HG02610 (cell line): ENCODE data around the gene KCNMB2.

Experiments used
- ATAC-seq: cut with Tn5 transposase; IDR thresholded peaks from one replicate; pipeline ENCODE4 v1.9.1; 2021; ENCODE audit warnings: mild to moderate bottlenecking, moderate library complexity; ENCODE audit not compliant: unreplicated experiment

The KCNMB2 gene

DNA sequence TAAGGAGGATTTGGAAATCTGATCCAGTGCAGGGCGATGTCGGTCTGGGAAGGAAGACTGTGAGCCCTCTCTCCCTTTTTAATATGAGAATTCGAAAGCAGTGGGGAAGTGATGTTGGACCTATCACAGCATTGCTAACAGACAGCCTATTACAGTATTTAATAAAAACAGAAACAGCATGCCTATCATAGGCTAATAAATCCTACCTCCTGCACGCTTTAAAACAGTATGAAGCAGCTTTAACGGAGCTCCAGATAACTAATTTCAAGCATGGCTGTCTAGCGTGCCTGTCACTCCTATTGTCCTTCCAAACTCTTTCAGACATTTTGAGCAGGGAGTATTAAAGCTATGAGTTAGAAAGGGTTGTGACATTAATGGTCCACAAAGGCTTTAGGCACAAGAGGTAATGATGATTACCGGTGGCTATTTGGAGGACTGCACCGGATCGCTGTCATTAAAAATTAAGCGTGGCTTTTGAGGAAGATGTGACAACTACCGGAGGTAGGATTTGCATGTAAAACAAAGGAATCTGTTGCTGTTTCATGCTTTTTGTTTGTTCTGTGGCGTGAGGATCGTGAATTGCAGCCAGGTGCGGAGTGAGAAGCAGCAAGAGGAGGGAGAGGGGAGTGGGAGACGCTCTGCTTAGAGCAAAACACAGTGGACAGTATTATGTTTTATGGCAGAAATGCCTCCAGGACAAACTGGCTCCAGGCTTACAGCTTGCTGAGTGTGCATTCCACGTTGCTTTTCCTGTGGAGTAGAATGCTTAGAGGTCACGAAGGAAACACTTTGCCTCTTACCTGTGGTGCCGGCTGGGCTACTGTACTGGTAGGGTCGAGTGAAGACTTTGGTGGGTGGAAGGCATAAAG is at the start of gene KCNMB2:
Gene KCNMB2, plus strand, starts transcription at position 226 of the 869 bp plus-strand sequence.
- ATAC-seq, result no peak

DNA sequence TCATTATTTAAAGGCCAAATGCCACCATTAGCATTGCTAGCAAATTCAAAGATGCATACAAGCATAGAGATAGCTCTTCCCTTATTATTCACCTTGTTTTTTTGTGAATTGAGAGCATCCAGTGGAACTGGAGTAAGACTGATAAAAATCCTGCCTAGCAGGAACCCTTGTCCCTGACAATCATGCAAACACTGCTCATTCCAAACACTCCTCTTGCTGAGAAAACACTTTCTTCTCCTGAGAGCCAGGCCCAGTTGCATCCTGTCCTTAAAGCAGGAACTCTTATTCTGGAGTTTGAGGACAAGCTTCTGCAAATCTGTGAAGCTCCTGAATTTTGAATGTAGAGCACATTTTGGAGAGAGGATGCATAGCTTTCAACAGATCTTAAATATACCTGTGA is 49.3 kb upstream of the KCNMB2 start:
- ATAC-seq, result no peak

- no peak for ATAC-seq
Observed at GRCh38 chr3:178487752-178488151, 48.5 kb upstream of the KCNMB2 start.

GRCh38 chr3:178491751-178492150 is 44.5 kb upstream of the KCNMB2 start:
- no peak for ATAC-seq

DNA sequence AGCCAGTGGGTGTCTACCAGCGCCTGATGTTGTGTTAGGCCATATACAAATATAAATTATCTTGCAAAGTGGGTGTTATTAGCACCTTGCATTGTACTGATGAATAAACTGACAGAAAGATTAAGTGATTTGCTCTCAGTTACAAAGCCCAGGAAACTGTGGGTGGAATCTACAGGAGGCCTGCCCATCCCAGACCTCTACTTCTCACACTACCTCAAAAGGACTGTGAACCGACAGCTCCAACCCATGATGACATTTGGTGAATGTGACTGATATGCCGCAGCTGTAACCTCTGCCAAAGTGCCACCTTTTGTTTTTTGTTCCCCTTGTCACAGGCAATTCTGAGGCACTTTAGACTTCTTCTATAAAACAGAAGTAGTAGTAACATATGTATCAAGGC is 43.7 kb upstream of the KCNMB2 start:
- ATAC-seq, result no peak

GRCh38 chr3:178494386-178494785 is 41.9 kb upstream of the KCNMB2 start:
- no peak for ATAC-seq

DNA sequence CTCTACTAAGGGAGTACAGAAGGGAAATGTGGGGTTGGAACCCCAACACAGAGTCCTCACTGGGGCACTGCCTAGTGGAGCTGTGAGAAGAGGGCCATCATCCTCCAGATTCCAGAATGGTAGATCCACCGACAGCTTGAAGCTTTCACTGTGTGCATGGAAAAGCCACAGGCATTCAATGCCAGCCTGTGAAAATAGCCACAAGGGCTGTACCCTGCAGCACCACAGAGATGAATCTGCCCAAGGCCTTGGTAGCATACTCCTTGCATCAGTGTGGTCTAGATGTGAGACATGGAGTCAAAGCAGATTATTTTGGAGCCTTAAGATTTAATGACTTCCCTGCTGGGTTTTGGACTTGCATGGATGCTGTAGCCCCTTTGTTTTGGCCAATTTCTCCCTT is 39.3 kb upstream of the KCNMB2 start:
- no peak for ATAC-seq

- no peak for ATAC-seq
Observed at GRCh38 chr3:178498871-178499270, 37.4 kb upstream of the KCNMB2 start.

DNA sequence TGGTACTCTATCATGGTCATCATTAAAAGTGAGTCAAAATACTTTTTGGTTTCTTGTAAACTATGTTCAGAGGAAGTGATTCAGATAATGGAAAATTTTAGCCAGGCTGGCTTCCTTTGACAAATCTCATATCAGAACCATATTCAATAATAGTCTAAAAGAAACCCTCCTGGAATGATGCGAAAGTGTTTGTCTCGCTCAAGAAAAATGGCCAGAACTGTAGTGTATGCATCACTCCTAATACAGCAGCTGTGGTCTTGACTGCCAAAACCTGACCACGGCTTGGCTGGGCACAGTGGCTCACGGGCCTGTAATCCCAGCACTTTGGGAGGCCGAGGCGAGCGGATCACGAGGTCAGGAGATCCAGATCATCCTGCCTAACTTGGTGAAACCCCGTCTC is 35.6 kb upstream of the KCNMB2 start:
- no peak for ATAC-seq

GRCh38 chr3:178504128-178504527 is 32.1 kb upstream of the KCNMB2 start:
- ATAC-seq, result no peak

- ATAC-seq, result no peak
Observed at GRCh38 chr3:178505832-178506231, 30.4 kb upstream of the KCNMB2 start.

- ATAC-seq, result no peak
Observed at GRCh38 chr3:178507507-178508442, 28.5 kb upstream of the KCNMB2 start.

GRCh38 chr3:178508443-178508825 is 27.8 kb upstream of the KCNMB2 start:
- ATAC-seq, result no peak

DNA sequence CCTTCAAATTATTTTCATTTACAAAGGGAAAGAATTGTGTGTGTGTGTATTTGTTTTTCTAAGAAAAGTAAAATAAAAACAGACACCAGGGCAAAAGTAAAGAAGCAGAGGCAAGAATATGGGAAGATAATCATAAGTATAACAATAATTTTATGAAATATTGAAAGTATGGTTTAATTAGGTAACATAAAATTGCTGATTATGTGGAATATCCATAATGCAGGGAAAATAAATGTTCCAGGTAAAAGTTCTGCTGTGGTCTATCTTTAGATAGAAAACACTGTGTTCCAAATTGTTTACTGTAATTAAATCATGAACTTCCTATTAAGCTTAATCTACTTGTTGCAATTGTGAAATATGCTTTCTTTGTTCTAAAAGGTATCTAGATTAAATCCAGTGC is 25.7 kb upstream of the KCNMB2 start:
- ATAC-seq, result no peak

GRCh38 chr3:178512647-178513046 is 23.6 kb upstream of the KCNMB2 start:
- no peak for ATAC-seq

GRCh38 chr3:178513546-178514380 is 22.5 kb upstream of the KCNMB2 start:
- no peak for ATAC-seq

GRCh38 chr3:178514401-178514800 is 21.8 kb upstream of the KCNMB2 start:
- no peak for ATAC-seq

- ATAC-seq, result peak; percentile 32
Observed at GRCh38 chr3:178515076-178515744, 21.0 kb upstream of the KCNMB2 start.

DNA sequence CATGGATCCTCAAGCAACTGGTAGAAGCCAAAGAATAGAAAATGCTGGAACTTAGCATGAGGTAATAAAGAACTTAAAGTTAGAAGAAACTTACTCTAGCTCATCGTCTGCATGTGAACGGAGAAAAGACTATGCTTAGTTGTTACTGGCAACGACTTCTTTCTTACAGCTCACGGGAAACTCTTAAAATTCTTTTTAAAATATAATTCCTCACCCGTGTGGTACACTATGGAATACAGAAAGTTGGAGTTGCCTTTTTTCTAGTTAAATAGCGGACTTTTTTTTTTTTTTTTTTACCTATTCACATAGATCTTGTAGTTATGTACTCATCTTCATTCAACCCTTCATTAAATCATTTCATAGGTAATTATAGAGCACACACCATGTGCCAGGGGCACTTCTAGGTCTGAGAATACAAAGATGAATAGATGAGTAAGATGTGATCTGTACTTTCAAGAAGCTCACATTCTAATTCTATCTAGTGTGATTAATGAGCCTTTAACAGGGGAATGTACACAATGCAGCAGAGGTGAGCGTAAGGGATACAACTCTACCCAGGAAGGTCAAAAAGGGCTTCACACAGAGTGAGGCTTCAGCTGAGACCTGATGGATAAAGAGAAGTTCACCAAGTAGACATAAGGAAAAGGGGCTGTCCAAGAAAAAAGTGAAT is 18.4 kb upstream of the KCNMB2 start:
- no peak for ATAC-seq
